VCaP (cell line): ENCODE results near the gene CNTN6.

Experiments
- H3K27ac ChIP-seq: fragments of 450-650 bp; 2 replicates; pipeline ENCODE4 v1.5.1; 2017
- TF ChIP-seq, protein P1 (sequence below): fragments of 450-650 bp; conservative IDR thresholded peaks from 2 replicates; pipeline ENCODE4 v1.5.1; 2017; ENCODE audit warnings: mild to moderate bottlenecking, moderate library complexity

CNTN6 gene

DNA sequence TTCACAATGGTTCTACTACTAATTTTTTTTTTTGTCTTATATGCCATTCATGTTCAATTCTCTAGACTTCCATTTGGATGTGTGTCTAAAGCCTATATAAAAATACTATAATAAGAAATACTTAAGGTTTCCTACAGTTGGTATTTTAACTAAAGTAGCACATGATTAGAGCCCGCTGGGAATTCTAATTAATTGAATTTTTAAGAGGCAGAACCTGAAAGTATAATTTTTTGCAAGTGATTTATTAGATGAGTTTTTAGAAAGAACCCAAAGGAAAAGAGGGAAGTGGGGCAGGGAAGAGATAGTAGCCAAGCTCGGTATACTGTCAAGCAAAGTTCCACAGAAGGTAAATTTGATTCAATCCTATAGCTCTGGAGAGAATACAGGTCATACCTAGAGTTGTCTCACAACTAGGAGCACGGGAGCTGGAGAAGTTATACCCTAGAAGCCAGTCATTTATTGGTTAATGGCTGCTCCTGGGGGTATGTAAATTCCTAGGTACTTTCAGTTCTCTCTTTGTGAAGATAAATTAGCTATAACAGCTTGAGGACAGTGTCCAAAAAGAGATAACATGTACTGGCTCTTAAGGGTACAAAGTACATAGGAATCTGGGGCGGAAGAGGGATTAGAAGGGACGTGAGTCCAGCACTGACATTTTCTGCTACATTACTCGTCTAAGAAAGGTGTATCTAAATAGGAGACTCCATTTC, 225.6 kb downstream of the CNTN6 start:
- TF ChIP-seq, protein P1, sequence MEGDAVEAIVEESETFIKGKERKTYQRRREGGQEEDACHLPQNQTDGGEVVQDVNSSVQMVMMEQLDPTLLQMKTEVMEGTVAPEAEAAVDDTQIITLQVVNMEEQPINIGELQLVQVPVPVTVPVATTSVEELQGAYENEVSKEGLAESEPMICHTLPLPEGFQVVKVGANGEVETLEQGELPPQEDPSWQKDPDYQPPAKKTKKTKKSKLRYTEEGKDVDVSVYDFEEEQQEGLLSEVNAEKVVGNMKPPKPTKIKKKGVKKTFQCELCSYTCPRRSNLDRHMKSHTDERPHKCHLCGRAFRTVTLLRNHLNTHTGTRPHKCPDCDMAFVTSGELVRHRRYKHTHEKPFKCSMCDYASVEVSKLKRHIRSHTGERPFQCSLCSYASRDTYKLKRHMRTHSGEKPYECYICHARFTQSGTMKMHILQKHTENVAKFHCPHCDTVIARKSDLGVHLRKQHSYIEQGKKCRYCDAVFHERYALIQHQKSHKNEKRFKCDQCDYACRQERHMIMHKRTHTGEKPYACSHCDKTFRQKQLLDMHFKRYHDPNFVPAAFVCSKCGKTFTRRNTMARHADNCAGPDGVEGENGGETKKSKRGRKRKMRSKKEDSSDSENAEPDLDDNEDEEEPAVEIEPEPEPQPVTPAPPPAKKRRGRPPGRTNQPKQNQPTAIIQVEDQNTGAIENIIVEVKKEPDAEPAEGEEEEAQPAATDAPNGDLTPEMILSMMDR, result no peak
- no peak overlapping the region for H3K27ac ChIP-seq

DNA sequence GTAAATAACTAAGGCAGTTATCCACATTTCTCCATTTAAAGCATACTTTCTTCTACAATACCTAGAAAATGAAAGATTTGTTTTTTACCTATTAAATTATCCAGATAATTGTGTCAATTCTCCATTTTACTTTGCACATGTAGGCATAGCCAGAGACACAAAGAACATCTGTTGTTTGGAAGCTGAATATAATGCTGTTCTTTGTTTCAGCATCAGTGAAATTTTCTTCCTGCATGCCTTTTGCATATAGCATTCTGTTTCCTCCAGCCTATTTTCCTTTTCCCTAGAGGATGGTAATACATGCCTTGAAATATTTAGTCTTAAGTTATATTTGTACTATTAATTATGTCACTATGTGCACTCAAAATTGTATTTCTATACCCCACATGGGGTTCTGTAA, 233.7 kb downstream of the CNTN6 start:
- TF ChIP-seq, protein P1, result no peak

DNA sequence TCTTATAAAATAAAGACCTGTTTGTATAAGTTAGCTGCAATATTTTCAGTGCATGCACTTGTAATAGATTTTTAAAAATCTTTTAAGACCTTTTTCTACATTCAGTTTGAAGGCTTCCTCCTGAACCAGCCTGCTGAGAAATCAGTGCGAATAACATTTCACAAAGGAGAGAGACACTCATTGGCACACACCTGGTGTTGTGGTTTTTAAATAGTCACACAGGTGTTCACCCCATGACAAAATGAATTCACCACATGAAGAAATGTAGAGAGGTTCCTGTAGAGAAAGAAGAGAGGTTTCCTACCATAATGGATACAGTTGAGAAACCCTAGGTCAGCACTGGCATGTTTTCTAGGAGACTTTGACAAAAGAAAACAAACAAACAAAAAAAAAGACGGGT, 237.3 kb downstream of the CNTN6 start:
- H3K27ac ChIP-seq, result no peak overlapping the region
- TF ChIP-seq, protein P1, result no peak

More for the DNA sequence above, 233.7 kb downstream of the CNTN6 start:
- no peak overlapping the region for H3K27ac ChIP-seq

DNA sequence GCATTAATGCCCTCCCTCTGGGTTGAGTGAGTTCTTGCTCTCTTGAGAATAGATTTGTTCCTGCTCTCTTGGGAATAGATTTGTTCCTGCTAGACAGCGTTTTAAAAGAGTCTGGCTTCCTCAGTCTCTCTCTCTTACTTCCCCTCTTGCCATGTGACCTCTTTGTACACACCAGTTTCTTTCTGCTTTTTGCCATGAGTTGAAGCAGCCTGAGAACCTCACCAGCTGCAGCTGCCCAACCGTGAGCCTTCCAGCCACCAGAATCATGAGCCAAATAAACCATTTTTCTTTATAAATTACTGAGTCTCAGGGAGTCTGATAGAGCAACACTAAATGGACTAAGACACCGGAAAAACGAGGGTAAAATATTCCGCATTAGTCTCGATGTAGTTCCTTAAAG, 253.6 kb downstream of the CNTN6 start:
- TF ChIP-seq, protein P1, result no peak
- no peak overlapping the region for H3K27ac ChIP-seq

DNA sequence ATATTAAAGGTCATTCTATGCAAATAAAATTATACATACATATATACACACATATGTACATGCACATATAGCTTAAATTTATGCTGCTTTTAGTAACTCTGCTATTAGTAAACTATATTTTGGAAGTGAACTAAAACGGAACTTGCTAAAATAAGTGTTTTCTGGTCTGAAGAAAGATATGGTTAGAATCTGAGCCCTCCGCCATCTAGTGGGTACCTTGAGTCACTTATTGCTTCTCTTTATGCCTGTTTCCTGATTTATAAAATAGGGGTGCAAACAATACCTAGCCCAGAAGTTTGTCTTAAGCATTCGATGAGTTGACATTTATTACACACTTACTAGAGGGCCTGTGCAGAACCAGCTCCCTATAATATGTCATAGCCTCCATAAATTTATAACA, 255.7 kb downstream of the CNTN6 start:
- H3K27ac ChIP-seq, result no peak overlapping the region
- TF ChIP-seq, protein P1, result peak; percentile 16; the same call in 1 of the 2 replicates

DNA sequence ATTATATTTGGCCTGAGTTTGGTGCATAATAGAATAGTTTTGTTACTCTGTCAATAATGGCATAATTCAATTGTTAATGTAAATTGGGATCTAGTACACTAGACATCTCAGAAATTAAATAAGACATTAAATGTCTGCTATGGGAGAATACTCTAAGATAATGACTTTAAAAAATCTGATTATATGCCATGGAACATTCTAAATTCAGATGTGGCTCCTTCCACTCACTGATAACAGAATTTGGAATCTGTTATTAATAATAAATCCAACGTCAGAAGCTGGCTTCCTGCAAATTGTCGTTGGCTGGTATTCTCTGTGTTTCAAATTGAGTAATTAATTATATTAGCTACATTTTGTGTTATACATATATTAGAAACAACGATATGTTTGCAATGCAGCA, 258.1 kb downstream of the CNTN6 start:
- H3K27ac ChIP-seq, result no peak overlapping the region
- TF ChIP-seq, protein P1, result no peak

DNA sequence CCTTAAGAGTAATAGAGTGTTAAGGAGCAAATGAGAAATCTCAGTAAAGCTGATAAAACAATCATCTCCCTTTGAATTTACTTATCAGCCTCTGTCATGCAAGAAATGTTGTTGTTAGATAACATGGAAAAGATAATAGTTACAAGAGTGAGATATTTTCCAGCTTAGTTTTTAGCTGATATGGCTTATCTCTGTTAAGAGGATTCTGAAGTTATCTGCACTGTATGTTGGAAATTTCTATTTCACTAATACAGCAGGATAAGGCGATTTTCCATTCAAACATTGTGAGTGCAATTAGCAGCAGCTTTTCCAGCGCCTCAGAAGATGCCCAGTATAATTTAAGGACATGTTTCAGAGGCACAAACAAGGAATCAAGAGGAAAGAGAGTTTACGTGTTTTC, 262.9 kb downstream of the CNTN6 start:
- H3K27ac ChIP-seq, result no peak overlapping the region
- TF ChIP-seq, protein P1, result no peak
